Trophoblast cell (in vitro differentiated cells and primary cell): ENCODE results near the gene PTPRM.

Source experiments
- DNase-seq, 2 donors: peaks; one replicate each; pipeline ENCODE4 v3.0.0-alpha.2; 2016
- H2AFZ ChIP-seq: 2 replicates; pipeline ENCODE4 v1.6.1; 2013; ENCODE audit warnings: low read length, moderate library complexity, mild to moderate bottlenecking; ENCODE audit not compliant: insufficient read depth, poor library complexity
- H2AK5ac ChIP-seq: 2 replicates; pipeline ENCODE4 v1.6.1; 2013; ENCODE audit warnings: mild to moderate bottlenecking, low read length
- H2BK120ac ChIP-seq: 2 replicates; pipeline ENCODE4 v1.6.1; 2013; ENCODE audit warnings: low read length, mild to moderate bottlenecking, moderate library complexity; ENCODE audit not compliant: insufficient read depth, poor library complexity
- H2BK12ac ChIP-seq: 2 replicates; pipeline ENCODE4 v1.6.1; 2013; ENCODE audit warnings: mild to moderate bottlenecking, low read length, moderate library complexity
- H2BK5ac ChIP-seq: 2 replicates; pipeline ENCODE4 v1.6.1; 2013; ENCODE audit warnings: low read length, low read depth, moderate library complexity, mild to moderate bottlenecking; ENCODE audit not compliant: poor library complexity
- H3K14ac ChIP-seq: 2 replicates; pipeline ENCODE4 v1.6.1; 2013; ENCODE audit warnings: mild to moderate bottlenecking, low read length
- H3K18ac ChIP-seq: 2 replicates; pipeline ENCODE4 v1.6.1; 2013; ENCODE audit warnings: mild to moderate bottlenecking, low read length
- H3K23ac ChIP-seq: 2 replicates; pipeline ENCODE4 v1.6.1; 2013; ENCODE audit warnings: low read length
- H3K27ac ChIP-seq: 2 replicates; pipeline ENCODE4 v1.5.1; 2013; ENCODE audit warnings: low read depth, mild to moderate bottlenecking, inconsistent platforms, low read length, moderate library complexity
- H3K27me3 ChIP-seq: 2 replicates; pipeline ENCODE4 v1.6.1; 2013; ENCODE audit warnings: inconsistent platforms, mild to moderate bottlenecking, low read length, moderate library complexity; ENCODE audit not compliant: insufficient read depth
- H3K36me3 ChIP-seq, 2 experiments: 1 replicate in 1 of 2; 2 replicates in 1 of 2; pipeline ENCODE4 v1.6.1; 2013; ENCODE audit warnings: low read length in 2 of 2, mild to moderate bottlenecking in 2 of 2, moderate library complexity in 1 of 2; ENCODE audit not compliant: insufficient read depth in 2 of 2, control insufficient read depth in 1 of 2
- H3K4ac ChIP-seq: 2 replicates; pipeline ENCODE4 v1.6.1; 2013; ENCODE audit warnings: low read depth, mild to moderate bottlenecking, low read length, moderate library complexity
- H3K4me1 ChIP-seq, 2 experiments: 1 replicate in 1 of 2; 2 replicates in 1 of 2; pipeline ENCODE4 v1.6.1; 2013; ENCODE audit warnings: low read length in 2 of 2, mild to moderate bottlenecking in 2 of 2, moderate library complexity in 1 of 2; ENCODE audit not compliant: insufficient read depth in 2 of 2, control insufficient read depth in 1 of 2
- H3K4me2 ChIP-seq: 2 replicates; pipeline ENCODE4 v1.6.1; 2013; ENCODE audit warnings: inconsistent platforms, mild to moderate bottlenecking, low read length, moderate library complexity
- H3K4me3 ChIP-seq: 2 replicates; pipeline ENCODE4 v1.5.1; 2013; ENCODE audit warnings: mild to moderate bottlenecking, low read depth, low read length, inconsistent platforms
- H3K79me1 ChIP-seq: one replicate; pipeline ENCODE4 v1.6.1; 2013; ENCODE audit warnings: low read length
- H3K79me2 ChIP-seq: 2 replicates; pipeline ENCODE4 v1.6.1; 2013; ENCODE audit warnings: low read length, mild to moderate bottlenecking; ENCODE audit not compliant: control insufficient read depth, insufficient read depth, poor library complexity
- H3K9ac ChIP-seq: 2 replicates; pipeline ENCODE4 v1.6.1; 2013; ENCODE audit warnings: mild to moderate bottlenecking, low read length
- H3K9me3 ChIP-seq: 2 replicates; pipeline ENCODE4 v1.6.1; 2013; ENCODE audit warnings: low read depth, mild to moderate bottlenecking, control low read depth, inconsistent platforms, low read length; ENCODE audit not compliant: insufficient read depth
- H4K12ac ChIP-seq: 2 replicates; pipeline ENCODE4 v1.6.1; 2013; ENCODE audit warnings: low read depth, mild to moderate bottlenecking, low read length, moderate library complexity
- H4K8ac ChIP-seq: 2 replicates; pipeline ENCODE4 v1.6.1; 2013; ENCODE audit warnings: low read depth, mild to moderate bottlenecking, low read length, moderate library complexity
- H4K91ac ChIP-seq: one replicate; pipeline ENCODE4 v1.6.1; 2013; ENCODE audit warnings: low read depth, mild to moderate bottlenecking, low read length, moderate library complexity
- WGBS: extraction: QIAGEN DNeasy Blood & Tissue Kit; methylation state at CpG from one replicate; pipeline ENCODE4 v1.1.7; 2013; ENCODE audit warnings: missing lambda C conversion rate; ENCODE audit not compliant: insufficient read length, insufficient coverage; ENCODE audit errors: extremely low coverage; 5-methylcytosine and 5-hydroxymethylcytosine counted together

Gene PTPRM

GRCh38 chr18:8403713-8404112 lies 836.6 kb downstream of the PTPRM start:
- H3K14ac ChIP-seq: no peak overlapping the region
- H4K8ac ChIP-seq: no peak overlapping the region
- H2BK5ac ChIP-seq: no peak overlapping the region
- WGBS: no CpG with 5 or more reads among the region's 2 CpGs
- no peak overlapping the region for H2BK120ac ChIP-seq
- DNase-seq: no peak
- no peak overlapping the region for H2AFZ ChIP-seq
- H3K4ac ChIP-seq: no peak overlapping the region
- no peak overlapping the region for H3K27ac ChIP-seq
- H3K9me3 ChIP-seq: peaks cover 1% of the 10 kb centered on the region
- no peak overlapping the region for H3K23ac ChIP-seq
- H4K91ac ChIP-seq: no peak overlapping the region
- H2AK5ac ChIP-seq: no peak overlapping the region
- H4K12ac ChIP-seq: no peak overlapping the region
- H3K79me1 ChIP-seq: no peaks in the 10 kb centered on the region
- H3K18ac ChIP-seq: no peak overlapping the region
- H3K4me2 ChIP-seq: no peak overlapping the region
- H3K4me3 ChIP-seq: no peak overlapping the region
- no peak overlapping the region for H2BK12ac ChIP-seq
- peaks cover 11 to 14% of the 10 kb centered on the region in 2 experiments for H3K36me3 ChIP-seq
- no peaks in the 10 kb centered on the region for H3K4me1 ChIP-seq
- H3K79me2 ChIP-seq: no peaks in the 10 kb centered on the region
- H3K27me3 ChIP-seq: no peaks in the 10 kb centered on the region
- no peak overlapping the region for H3K9ac ChIP-seq

- no peaks in the 10 kb centered on the region for H3K27me3 ChIP-seq
- no peak overlapping the region for H2BK120ac ChIP-seq
- H3K18ac ChIP-seq: no peak overlapping the region
- no peak for DNase-seq
- H4K8ac ChIP-seq: no peak overlapping the region
- no peak overlapping the region for H2BK5ac ChIP-seq
- no peaks in the 10 kb centered on the region for H3K4me1 ChIP-seq
- no peak overlapping the region for H2AK5ac ChIP-seq
- no peak overlapping the region for H2AFZ ChIP-seq
- no peak overlapping the region for H4K12ac ChIP-seq
- no peak overlapping the region for H3K4me3 ChIP-seq
- no peaks in the 10 kb centered on the region for H3K79me2 ChIP-seq
- H3K14ac ChIP-seq: no peak overlapping the region
- no CpG with 5 or more reads among the region's 10 CpGs for WGBS
- H2BK12ac ChIP-seq: no peak overlapping the region
- no peak overlapping the region for H4K91ac ChIP-seq
- H3K9ac ChIP-seq: no peak overlapping the region
- no peak overlapping the region for H3K4me2 ChIP-seq
- no peak overlapping the region for H3K4ac ChIP-seq
- no peaks in the 10 kb centered on the region for H3K79me1 ChIP-seq
- H3K23ac ChIP-seq: no peak overlapping the region
- no peak overlapping the region for H3K27ac ChIP-seq
- peaks cover 2% of the 10 kb centered on the region for H3K9me3 ChIP-seq
- peaks cover 9 to 10% of the 10 kb centered on the region in 2 experiments for H3K36me3 ChIP-seq
These were observed 839.2 kb downstream of the PTPRM start for GRCh38 chr18:8406186-8406867.

GRCh38 chr18:8406868-8407250 lies 839.7 kb downstream of the PTPRM start:
- H2BK120ac ChIP-seq: no peak overlapping the region
- no peak overlapping the region for H4K12ac ChIP-seq
- no peak overlapping the region for H3K9ac ChIP-seq
- no peak overlapping the region for H2BK12ac ChIP-seq
- no peak overlapping the region for H4K8ac ChIP-seq
- H3K4ac ChIP-seq: no peak overlapping the region
- no peak overlapping the region for H3K14ac ChIP-seq
- H3K36me3 ChIP-seq: peaks cover 9 to 10% of the 10 kb centered on the region in 2 experiments
- no peak for DNase-seq
- H3K27ac ChIP-seq: no peak overlapping the region
- no peak overlapping the region for H3K4me3 ChIP-seq
- H3K23ac ChIP-seq: no peak overlapping the region
- no peaks in the 10 kb centered on the region for H3K79me2 ChIP-seq
- no peaks in the 10 kb centered on the region for H3K79me1 ChIP-seq
- no peak overlapping the region for H2BK5ac ChIP-seq
- peaks cover 3% of the 10 kb centered on the region for H3K9me3 ChIP-seq
- H4K91ac ChIP-seq: no peak overlapping the region
- H2AFZ ChIP-seq: no peak overlapping the region
- H3K18ac ChIP-seq: no peak overlapping the region
- H3K4me1 ChIP-seq: no peaks in the 10 kb centered on the region
- H2AK5ac ChIP-seq: no peak overlapping the region
- no CpG with 5 or more reads among the region's 15 CpGs for WGBS
- no peak overlapping the region for H3K4me2 ChIP-seq
- no peaks in the 10 kb centered on the region for H3K27me3 ChIP-seq

GRCh38 chr18:8409151-8409550 lies 842.0 kb downstream of the PTPRM start:
- Histone ChIP-seq H2BK120ac (no peak overlapping the region), H4K91ac (no peak overlapping the region), H3K79me1 (no peaks in the 10 kb centered on the region), H2AFZ (no peak overlapping the region), H3K9me3 (peaks cover 8% of the 10 kb centered on the region), H2BK5ac (no peak overlapping the region), H3K36me3 (peaks cover 10% of the 10 kb centered on the region in 2 experiments), H3K9ac (no peak overlapping the region), H3K18ac (no peak overlapping the region), H3K27me3 (no peaks in the 10 kb centered on the region), H3K4me3 (no peak overlapping the region), H3K4me1 (peaks cover 2 to 3% of the 10 kb centered on the region in 2 experiments), H4K12ac (no peak overlapping the region), H4K8ac (no peak overlapping the region), H3K23ac (no peak overlapping the region), H3K4me2 (no peak overlapping the region), H2BK12ac (no peak overlapping the region), H3K4ac (no peak overlapping the region), H3K14ac (no peak overlapping the region), H3K27ac (no peak overlapping the region), H2AK5ac (no peak overlapping the region), H3K79me2 (no peaks in the 10 kb centered on the region)
- no CpG with 5 or more reads among the region's 3 CpGs for WGBS
- DNase-seq: no peak
